HG03457 (cell line): ENCODE measurements around the gene RNF213.
"Not testable (repeated sequence)": the region's sequence is repeated elsewhere in the genome, so short reads cannot be mapped to it uniquely, and the experiment has no call there.

Source experiments
- ATAC-seq: cut with Tn5 transposase; IDR thresholded peaks from one replicate; pipeline ENCODE4 v1.9.1; 2021; ENCODE audit warnings: moderate number of reproducible peaks; ENCODE audit not compliant: unreplicated experiment

The RNF213 gene

GRCh38 chr17:80267391-80267790, 6.7 kb downstream of the RNF213 start:
- no peak for ATAC-seq

DNA sequence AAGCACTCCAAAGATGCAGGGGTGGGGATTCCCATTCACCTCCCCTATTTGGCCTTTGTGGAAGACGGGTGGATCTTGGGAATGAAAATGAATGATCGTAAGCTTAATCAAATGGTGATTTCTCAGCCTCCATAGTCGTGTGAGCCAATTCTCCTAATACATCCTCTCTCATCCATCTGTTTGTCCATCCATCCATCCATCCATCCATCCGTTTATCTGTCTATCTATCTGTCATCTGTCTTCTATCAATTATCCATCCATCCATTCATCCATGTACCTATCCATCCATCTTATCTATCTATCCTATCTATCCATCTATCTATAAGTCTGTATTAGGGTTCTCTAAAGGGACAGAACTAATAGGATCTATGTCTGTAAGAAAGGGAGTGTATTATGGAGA, 7.8 kb downstream of the RNF213 start:
- ATAC-seq: no peak

DNA sequence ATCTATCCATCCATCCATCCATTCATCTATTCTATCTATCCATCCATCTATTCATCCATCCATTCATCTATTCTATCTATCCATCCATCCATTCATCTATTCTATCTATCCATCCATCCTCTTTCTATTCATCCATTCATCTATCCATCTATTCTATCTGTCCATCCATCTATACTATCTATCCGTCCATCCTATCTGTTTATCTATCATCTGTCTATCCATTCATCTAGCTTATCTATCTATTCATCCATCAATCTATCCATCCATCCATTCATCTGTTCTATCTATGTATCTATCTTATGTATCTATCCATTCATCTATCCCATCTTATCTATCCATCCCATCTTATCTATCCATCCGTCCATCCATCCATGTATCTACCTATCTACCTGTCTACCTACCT, 8.8 kb downstream of the RNF213 start:
- ATAC-seq: no peak

- ATAC-seq: no peak
These were observed 9.5 kb downstream of the RNF213 start for GRCh38 chr17:80270104-80270503.

DNA sequence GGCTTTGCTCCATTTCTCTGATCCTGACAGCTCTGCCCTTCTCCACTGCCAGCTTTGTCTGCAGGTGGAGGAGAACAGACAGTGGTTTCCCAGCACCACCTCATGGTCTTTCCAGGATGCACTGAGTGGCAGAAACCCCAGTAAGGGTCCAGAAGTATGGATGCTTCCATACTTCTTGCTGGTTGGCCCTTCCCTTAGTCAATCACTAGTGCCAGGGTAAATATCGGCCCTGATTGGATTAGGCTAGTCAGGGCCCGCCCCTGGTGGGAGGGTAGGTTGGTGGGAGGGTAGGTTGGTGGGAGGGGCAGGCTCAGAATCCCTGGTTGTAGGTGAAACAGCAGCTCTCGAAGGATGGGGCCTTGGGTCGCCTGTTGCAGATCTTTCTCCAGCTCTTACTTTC, 10.2 kb downstream of the RNF213 start:
- ATAC-seq: no peak

DNA sequence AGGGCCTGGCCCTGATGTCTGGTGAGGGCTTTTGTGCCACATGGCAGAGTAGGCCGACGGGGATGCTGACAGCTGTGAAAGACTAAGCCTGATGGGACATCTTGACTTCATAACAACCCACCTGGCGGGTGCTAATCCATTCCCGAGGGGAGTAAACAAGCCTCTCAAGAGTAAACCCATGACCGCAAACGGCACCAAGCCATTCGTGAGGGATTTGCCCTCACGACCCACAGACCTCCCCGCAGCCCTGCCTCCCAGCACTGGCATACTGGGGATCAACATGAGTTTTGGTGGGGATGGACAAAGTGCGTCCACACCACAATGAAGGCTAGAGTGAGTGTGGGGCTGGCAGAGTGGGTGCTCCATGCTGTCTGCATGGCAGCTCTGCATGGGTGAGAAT, 11.7 kb downstream of the RNF213 start:
- no peak for ATAC-seq

DNA sequence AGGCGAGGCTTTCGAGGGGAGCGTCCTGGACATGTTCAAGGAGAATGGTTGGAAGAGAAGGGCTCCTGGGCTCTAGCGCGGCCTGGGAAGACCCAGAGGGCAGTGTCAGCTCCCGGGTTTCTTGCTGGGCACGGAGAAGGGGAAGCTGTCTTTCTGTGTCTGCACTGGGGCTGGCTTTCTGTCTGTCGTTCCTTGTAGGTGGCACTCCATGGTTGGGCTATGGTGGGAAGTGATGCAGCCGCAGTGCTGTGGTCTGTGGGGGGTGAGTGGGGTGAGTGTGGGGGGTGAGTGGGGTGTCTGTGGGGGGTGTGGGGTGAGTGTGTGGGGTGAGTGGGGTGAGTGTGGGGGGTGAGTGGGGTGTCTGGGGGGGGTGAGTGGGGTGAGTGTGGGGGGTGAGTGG, 13.7 kb downstream of the RNF213 start:
- ATAC-seq: no peak

GRCh38 chr17:80274871-80275449, 14.3 kb downstream of the RNF213 start:
- ATAC-seq: no peak

DNA sequence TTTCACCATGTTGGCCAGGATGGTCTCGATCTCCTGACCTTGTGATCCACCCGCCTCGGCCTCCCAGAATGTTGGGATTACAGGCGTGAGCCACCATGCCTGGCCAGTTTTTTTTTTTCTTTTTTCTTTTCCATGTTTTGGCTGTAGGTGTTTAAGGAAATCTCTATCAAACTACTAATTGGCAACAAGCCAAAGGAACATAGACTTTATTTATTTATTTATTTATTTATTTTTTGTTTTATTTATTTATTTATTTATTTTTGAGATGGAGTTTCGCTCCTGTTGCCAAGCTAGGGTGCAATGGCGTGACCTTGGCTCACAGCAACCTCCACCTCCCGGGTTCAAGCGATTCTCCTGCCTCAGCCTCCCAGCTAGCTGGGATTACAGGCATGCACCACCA, 15.2 kb downstream of the RNF213 start:
- not testable (repeated sequence) for ATAC-seq

GRCh38 chr17:80277751-80278671, 17.4 kb downstream of the RNF213 start:
- no peak for ATAC-seq

GRCh38 chr17:80279895-80280294, 19.2 kb downstream of the RNF213 start:
- ATAC-seq: no peak

DNA sequence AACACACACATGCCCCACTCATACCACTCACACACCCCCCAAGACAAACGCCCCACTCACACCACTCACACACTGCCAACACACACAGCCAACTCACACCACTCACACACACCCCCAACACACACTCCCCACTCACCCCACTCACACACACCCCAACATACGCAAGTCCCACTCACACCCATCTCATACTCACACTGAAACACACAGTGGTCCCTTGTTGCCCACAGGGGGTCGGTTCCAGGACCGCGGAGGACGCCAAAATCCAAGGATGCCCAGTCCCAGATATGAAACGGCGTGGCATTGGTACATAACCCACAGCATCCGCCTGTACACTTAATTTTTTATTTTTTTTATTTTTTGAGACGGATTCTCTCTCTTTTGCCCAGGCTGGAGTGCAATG, 20.9 kb downstream of the RNF213 start:
- ATAC-seq: no peak

GRCh38 chr17:80283116-80283852, 22.6 kb downstream of the RNF213 start:
- no peak for ATAC-seq

DNA sequence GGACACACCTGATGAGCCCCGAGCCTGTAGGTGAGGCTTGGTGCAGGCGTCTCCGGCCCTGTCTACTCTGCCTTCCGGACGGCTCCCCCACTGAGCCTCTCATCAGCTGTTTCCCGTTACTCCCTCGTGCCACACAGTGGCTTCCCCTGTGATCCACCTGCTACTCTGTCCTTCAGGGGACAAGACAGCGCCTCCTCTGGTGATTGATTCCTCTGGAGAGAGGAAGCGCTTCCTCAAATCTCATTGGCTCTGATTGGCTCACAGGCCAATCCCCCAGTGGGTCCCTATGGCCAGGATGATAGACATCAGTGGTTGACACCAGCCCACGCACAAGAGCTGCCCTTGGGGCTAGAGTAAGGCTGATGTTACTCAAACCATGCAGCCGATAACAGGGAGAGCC, 24.0 kb downstream of the RNF213 start:
- no peak for ATAC-seq

- ATAC-seq: no peak
These were observed 24.7 kb downstream of the RNF213 start for GRCh38 chr17:80285237-80285920.

- no peak for ATAC-seq
These were observed 25.9 kb downstream of the RNF213 start for GRCh38 chr17:80286638-80286960.

DNA sequence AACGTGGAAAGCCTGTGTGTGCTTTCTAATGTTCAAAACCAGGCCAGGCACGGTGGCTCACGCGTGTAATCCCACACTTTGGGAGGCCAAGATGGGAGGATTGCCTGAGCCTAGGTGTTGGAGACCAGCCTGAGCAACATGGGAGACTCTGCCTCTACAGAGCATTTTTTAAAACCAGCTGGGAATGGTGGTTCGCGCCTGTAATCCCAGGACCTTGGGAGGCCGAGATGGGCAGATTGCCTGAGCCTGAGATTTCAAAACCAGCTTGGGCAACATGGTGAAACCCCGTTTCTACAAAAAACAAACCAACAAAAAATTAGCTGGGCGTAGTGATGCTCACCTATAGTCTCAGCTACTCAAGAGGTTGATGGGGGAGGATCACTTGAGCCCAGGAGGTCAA, 26.4 kb downstream of the RNF213 start:
- no peak for ATAC-seq

- ATAC-seq: no peak
These were observed 27.3 kb downstream of the RNF213 start for GRCh38 chr17:80287806-80288567.

GRCh38 chr17:80289616-80290015, 29.0 kb downstream of the RNF213 start:
- ATAC-seq: no peak

- no peak for ATAC-seq
These were observed 29.5 kb downstream of the RNF213 start for GRCh38 chr17:80290156-80290555.

DNA sequence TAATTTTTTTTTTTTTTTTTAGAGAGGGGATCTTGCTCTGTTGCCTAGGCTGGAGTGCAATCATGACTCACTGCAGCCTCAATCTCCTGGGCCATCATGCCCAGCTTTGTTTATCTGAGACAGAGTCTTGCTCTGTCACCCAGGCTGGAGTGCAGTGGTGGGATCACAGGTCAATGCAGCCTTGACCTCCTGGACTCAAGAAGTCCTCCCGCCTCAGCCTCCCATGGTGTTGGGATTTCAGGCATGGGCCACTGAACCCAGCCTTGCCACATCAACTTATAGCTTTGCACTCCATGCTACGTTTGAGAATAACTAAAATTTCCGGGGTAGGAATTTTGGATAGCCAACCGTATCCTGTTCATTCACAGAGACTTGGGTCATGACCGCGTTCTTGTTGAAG, 30.6 kb downstream of the RNF213 start:
- no peak for ATAC-seq
